Measurements from ENCODE around the gene LARP1B.
A peak's percentile ranks its signal among the peaks of the same experiment; 100 is the strongest.
"Not testable (repeated sequence)": the region's sequence is repeated elsewhere in the genome, so short reads cannot be mapped to it uniquely, and the experiment has no call there.

Gene LARP1B

DNA sequence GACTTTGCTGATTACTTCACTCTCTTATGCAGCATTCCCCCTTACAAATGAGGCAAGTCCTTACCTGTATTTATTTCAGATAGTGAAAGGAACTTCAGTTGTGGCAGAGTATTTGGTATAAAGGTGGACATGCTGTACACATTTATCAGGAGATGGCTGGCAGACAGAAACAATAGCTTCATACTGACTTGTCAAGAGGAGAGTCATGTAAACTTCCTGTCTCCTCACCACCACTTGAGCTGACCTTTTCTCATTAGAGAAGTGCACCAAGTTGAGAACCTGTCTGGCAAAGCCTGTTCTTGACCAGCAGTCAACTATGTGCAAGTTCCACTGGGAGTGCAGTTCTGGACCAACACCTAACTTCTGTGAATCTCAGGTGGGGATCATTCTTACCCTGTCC is 80.8 kb downstream of the LARP1B start:
- no peak for DNase-seq

DNA sequence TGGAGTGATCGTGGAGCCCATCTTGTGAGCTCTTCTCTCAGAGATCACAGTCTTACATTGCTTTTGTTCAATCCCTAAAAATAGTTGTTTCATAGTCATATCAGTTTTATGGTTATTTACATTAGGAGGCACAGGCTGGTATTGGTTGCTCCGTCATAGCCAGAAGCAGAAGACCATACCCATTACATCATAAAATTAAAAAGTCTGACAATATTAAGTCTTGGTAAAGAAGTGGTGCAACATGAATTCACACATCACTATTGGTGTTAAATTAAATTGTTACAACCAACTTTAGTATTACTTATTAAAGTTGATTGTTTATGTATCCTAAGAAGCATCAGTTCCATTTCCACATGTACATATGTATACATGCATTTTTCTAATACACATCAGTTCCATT is 84.6 kb downstream of the LARP1B start:
- DNase-seq = no peak

DNA sequence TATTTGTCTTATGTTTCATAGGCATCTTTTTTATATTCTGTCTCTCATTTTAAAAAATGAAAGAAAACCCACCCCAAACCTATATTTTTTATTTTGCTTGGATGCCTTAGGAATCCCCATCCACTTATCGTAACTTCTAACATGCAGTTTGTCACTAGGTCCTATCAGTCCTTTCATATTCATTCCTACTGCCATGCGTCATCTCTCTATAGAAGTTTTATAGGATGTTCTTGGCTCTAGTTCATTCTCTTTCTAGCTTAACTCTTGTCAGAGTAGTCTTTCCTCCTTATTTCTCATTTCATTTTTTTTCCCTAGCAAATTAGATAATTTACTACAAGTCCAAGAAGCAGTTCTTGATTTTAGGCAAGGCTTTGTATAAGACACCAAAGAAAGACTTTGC is 92.7 kb downstream of the LARP1B start:
- no peak for DNase-seq

DNA sequence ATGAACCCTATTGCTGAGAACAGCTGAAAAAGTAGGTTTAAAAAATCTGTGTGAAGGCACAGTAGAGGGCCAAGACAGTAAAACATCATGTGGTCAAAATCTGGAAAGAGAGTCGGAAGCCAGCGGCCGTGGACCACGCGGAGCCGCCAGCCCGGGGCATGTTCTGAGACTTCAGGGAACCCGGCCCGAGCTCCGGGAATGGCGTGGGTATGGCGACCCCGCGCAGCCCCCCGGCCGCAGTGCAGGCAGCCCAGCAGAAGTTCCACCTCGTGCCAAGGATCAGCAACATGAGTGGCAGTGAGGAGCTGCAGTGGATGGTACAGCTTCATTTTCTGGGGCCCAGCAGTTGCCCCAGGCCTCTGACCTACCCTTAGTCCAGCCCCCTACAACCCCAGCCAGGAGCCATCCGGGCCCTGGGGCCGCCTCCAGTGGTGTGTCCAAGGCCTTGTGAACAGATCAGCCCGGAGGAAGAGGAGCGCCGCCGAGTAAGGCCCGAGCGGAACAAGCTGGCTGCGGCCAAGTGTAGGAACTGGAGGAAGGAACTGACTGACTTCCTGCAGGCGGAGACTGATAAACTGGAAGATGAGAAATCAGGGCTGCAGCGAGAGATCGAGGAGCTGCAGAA is 94.2 kb downstream of the LARP1B start:
- no peak for DNase-seq

DNA sequence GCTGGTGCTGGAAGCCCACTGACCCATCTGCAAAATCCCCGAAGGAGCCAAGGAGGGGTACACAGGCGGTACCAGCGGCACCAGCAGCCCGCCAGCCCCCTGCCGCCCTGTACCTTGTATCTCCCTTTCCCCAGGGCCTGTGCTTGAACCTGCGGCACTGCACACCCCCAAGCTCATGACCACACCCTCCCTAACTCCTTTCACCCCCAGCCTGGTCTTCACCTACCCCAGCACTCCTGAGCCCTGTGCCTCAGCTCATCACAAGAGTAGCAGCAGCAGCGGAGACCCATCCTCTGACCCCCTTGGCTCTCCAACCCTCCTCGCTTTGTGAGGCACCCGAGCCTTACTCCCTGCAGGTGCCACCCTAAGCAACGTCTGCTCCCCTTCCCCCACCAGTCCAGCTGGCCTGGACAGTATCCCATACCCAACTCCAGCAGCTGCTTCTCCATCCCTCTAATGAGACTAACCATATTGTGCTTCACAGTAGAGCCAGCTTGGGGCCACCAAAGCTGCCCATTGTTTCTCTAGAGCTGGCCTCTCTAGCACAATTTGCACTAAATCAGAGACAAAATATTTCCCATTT is 94.9 kb downstream of the LARP1B start:
- no peak for DNase-seq

DNA sequence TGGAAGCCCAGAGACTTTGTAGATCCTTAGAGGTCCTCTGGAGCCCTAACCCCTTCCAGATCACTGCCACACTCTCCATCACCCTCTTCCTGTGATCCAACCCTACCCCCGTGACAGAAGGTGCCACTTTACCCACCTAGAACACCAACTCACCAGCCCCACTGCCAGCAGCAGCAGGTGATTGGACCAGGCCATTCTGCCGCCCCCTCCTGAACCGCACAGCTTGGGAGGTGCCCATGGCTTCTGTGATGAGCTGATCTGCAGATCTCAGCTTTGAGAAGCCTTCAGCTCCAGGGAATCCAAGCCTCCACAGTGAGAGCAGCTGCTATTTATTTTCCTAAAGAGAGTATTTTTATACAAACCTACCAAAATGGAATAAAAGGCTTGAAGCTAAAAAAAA is 95.4 kb downstream of the LARP1B start:
- not testable (repeated sequence) for DNase-seq

DNA sequence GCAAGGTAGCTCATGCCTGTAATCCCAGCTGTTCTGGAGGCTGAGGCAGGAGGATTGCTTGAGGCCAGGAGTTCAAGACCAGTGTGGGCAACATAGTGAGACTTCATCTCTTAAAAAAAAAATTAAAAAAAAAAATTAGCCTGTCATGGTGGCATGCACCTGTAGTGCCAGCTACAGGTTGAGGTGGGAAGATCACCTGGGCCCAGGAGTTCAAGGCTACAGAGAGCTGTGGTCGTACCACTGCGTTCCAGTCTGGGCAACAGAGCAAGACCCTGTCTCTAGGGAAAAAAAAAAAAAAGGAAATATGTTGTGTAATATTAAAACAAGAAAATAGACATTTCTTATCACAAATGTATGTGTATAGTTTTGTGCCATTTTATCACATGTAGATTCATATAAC is 97.8 kb downstream of the LARP1B start:
- no peak for DNase-seq

DNA sequence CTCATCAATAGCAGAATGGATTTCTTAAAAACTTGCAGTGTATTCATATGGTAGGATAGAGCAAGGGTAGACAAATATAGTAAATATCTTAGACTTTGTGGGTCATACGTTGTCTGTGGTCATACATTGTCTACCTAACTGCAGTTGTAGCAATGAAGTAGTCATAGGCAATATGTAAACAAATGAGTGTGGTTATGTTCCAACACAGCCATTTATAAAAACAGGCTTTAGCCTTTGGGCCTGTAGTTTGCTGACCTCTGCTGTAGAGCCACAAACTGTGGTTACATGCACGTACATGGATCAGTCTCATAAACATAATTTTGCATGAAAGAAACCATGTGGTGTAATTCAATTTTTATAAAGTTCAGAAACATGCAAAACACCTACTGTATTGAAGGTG is 98.9 kb downstream of the LARP1B start:
- DNase-seq = peak; percentile 85

DNA sequence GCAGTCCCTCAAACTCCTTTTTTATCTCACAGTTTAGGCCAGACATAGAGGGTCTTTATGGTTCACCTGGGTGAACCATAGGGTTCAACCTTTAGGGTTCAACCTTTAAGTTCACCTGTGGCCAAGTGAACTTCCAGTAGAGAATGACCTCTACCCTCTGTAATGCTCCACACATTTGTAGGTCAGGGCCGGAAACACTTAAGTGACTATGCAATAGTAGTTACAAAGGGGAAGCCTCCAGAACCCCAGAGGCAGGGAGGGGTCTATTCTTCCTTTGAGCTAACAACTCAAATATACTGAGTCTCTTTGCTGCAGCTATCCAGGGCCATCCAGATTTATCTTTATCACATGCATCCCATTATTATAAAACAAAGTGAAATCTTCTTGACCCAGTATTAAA is 100.0 kb downstream of the LARP1B start:
- DNase-seq = no peak

DNA sequence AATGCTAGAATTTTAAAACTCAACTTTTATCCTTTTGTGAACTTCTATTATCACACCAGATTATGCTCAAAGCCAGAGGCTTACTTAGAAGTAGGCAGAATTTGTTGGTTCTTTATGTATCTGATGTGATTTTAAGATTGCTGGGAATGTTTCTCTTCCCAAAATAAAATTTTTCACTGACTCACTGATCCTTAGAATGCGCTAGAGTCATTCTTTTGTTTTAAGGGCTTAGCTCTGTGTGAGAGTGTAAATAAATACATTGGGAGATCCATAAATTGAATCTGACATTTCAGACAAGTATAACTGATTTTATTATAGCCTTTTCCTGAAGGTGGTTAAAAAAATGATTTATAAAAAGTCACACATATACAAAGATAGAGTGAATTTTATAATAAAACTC is 101.3 kb downstream of the LARP1B start:
- DNase-seq = peak; percentile 9

DNA sequence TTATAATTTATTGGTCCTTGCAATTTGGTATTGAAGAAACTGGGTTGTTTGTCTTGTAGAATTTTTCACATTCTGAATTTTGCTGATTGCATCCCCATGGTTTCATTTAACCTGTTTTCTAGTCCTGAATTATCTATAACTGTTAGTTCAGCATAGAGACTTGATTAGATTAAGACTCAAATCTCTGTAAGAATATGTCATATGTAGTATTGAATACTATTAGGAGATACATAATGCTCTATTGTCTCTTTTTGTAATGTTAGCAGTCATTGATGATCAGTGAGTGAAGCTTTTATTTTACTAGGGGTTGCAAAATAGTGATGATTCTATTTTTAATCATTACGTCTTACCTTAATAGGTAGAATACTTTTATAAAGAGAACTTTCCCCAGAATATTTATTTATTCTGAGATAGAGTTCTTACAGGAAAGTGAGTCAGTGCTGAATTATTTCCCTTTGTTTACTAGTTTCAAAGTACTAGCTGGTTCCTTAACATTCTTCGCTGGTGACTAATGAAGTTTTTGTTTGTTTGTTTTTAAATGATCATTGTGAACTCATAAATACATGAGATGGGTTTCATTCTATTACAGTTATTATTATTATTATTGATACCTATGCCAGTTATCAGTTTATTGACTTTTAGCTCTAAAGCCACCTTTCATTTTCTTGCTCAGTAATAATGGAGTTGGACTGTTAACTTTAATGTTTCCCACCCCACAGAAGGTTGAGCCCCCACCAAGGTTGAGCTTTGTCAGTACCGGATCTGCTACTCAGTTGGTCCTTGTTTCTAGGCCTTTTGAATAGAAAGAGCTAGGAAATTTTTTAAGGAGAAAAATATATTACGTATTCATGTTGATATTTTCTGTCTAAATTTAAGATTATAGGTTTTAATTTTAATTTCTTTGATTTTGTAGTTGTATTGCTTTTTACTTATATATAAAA is 102.3 kb downstream of the LARP1B start:
- peak; percentile 76 for DNase-seq

DNA sequence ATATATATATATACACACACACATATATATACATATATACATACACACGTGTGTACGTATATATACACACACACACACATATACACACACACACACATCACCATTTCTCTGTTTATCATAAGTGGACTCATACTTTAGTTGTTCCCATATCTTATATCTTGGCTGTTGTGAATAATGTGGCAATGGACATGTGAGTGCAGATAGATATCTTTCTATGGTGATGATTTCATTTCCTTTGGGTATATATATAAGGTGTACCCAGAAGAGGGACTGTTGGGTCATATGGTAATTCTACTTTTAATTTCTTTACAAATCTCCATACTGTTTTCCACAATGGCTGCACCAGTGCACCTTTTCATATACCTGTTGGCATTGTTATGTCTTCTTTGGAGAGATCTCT is 105.9 kb downstream of the LARP1B start:
- DNase-seq = no peak

DNA sequence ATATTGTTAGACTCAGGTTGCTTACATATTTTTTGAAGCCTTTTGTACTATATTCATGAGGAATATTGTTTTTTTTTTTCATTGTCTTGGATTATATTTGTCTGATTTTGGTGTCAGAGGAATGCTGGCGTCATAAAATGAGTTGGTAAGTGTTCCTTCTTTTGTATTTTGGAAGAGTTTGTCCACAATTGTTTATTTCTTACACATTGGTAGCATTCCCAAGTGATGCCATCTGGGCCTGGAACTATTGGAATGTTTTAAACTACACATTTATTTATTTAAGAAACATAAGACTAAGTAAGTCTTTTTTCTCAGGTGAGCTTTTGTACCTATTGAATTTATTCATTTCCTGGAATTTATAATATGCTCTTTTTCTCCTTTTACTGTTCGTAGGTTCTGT is 107.6 kb downstream of the LARP1B start:
- DNase-seq = no peak

DNA sequence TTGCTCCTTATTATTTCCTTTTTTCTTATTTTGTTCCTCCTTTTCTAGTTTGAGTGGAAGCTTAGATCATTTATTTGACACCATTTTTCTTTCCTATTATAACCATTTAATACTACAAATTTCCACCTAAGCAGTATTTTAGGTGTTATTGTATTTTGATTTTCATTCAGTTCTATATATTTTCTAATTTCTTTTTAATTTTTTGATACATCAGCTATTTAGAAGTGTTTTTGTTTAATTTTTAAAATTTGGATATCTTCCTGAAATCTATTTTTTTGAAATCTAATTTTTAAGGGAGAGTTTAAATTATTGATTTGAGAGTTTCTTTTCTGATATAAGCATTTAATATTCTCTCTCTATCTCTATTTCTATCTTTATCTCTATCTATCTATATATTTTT is 108.1 kb downstream of the LARP1B start:
- DNase-seq = no peak

DNA sequence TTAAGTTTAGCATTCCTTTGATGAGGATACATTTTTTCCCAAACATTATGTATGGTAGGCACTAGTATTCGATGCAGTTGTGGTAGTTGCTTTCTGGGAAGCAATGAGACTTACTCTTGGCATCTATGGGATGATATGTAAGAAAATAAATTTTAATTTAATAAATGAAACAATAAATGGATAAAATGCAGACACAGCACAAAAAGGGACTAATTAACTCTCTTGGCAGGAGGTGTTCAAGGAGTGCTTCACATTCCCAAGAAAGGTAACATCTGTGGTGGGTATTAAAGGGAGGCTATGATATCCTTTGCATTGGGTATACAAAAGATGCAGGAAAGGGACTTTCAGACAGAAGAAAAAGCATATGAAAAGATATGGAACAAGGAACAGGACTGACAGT is 115.5 kb downstream of the LARP1B start:
- DNase-seq = no peak

DNA sequence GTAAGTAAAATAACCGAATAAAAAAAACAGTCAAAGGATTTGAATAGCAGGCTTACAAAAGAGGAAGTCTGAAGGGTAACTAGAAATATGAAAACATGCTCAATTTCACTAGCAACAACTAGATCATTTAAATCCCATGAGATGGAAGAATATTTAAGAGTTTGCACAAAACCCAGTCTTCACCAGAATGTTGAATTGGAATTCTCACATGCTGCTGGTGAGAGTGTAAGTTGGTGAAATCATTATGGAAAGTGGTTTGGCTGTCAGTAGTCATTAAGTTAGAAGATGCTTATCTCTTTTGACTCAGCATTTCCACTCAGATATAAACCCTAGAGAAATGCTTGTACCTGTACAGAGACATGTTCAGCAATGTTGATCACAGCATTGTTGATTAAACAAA is 116.4 kb downstream of the LARP1B start:
- no peak for DNase-seq

DNA sequence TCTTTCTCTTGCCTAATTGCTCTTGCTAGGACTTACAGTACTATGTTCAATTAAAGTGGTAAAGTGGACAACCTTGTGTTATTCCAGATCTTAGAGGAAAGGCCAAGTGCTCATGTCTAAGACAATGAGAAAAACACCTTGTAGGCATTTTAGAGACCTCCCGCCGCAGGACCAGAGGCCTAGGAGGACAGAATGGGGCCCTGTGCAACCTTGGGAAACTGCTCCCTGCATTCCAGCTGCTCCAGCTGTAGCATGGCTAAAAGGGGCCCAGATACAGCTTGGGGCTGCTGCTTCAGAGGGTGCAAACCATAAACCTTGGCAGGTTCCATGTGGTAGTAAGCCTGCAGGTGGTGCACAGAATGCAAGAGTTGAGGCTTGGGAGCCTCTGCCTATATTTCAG is 125.5 kb downstream of the LARP1B start:
- DNase-seq = no peak

DNA sequence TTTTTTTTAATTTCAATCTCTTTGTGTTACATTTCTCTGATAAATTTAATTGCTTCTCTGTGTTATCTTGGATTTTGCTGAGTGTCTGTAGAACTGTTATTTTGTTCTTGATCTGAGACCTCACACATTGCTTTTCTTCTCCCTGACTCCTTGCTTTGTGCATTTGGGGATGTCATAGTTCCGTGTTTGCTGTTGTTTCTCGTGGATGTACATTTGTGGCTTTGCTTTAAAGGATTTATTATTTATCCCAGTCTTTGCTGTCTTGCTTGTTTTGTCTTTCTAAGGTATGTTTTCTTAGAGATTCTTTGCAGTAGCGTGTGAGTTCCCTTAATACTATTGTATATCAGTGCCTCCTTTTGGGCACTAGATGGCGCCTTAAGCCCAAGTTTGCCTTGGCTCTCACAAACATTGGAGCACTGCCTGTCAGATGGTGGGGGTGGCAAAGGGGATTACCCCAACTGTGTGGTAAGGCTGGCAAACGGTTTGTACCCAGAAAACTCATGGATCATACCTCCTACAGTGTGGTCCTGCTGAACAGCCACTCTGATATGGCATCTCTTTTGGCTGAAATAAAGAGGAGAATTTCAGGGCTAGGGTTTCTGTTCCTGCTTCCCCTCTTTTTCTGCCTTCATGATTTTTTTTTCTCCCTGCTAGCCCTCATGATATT is 130.1 kb downstream of the LARP1B start:
- peak; percentile 40 for DNase-seq

DNA sequence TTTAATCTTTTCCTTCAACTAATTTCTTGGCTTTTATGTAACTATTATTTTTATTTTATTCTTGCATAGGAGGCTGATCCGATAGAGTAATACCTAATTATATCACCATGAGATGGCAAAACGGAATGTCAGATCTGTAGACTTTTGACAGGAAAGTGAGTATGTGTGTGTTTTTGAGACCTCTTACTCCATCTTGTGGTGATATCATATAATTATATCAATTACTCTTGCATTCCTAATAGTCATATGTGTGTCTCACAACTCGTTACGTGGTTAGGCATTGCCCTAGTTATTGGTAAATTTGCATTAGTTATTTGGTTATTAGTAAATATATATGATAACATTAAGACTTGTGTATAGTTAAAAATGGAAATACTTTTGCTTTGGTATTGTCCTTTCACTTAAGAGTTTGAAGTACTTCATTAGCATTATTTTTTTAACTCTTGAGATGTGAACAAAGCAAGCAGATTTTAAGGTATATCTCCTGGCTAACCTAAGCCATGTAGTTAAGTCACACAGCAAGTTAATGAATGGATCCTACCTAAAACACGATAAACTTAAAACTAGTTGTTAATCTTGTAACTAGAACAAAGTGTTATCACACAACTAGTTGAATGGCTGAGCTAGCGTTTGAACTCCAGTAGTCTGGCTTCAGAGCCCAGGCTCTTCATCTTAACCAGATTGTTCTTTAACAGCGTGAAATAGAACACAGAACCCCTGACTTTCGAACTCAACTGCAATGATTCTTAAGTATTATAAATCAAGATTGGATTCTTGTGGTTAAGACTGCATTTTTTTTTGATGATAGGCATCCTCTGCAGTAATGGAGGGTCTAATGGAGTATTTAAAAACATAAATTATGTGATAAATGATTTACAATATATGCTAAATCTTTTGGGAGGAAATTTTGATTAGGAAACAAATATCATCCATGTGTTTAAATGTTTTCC is 159.4 kb downstream of the LARP1B start:
- peak; percentile 64 for DNase-seq

DNA sequence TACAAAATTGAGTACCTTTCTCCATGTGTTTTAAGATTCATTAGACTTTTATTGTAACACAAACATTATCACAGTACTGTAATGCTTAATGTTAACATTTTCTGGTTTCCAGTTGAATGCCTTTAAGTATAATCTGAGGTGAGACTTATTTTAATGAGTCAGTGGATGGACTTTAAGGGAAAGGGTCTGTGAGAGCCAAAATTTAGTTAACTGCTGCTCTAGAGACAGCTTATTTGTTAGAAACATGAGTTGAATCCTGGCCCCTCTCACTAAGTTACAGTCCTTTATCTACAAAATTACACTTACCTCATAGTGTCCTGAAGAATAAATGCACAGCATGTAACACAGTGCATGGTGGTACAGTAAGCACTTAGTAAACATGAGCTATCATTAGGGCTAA is 160.5 kb downstream of the LARP1B start:
- DNase-seq = no peak

DNA sequence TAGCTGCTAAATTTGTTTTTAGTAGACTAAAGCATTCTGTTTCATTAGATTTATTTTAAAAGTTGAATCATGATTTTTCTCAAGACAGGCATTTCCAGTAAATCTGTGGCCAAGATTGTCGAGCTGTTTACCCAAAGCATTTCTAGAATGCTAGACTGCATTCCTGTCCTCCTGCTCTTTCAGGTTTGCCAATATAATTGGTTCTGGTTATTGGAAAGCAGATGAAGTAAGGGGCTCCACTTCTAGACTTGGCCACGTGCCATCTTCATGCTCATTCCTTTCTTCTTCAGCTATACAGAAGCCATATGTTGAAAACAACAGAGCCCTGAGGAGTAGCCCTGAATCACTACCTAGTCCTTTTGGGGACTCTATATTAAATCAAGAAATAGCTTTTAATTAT is 164.0 kb downstream of the LARP1B start:
- peak; percentile 4 for DNase-seq

DNA sequence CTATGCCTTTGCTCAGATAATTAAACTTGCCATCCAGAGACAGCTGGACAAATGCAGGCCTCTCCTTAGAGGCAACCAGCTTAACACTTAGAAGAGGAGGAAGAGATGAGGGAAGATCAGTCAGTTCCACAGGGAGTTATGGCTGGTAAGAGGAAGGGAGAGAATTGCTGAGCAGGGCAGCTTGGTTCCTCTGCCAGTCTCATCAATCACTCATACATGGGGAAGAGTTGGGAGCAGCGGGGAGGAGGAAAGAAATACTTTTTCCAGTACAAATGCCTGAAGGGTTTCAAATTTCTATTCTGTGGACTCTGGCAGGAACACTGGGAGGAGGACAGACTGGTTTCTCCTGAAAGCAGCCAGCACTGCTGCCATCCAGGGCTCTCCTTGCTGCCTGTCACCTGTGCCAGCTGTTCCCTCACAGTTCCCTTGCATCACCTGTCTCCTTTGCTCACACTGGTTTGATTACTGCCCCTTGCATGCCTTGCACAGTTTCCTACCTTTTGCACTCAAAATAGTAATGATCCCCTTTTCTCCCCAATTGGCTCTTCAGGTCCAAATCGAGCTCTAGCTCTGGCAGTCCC is 167.0 kb downstream of the LARP1B start:
- DNase-seq = no peak

Measured in HCEC 1CT (cell line).